Astrocyte of the spinal cord (primary cell): ENCODE results near the gene FGFR3.

Experiments
- DNase-seq: peaks from one replicate; pipeline ENCODE4 v3.0.0; 2011; ENCODE audit warnings: low read depth, low spot score
- H3K4me3 ChIP-seq: 2 replicates; pipeline ENCODE4 v1.5.1; 2011; ENCODE audit warnings: low read depth, mild to moderate bottlenecking, low read length, moderate library complexity
- CTCF ChIP-seq: IDR thresholded peaks from 2 replicates; pipeline ENCODE4 v1.5.1; 2012; ENCODE audit warnings: low read depth, mild to moderate bottlenecking, low read length, inconsistent platforms
- in situ Hi-C: cut with HindIII; loops from 2 replicates; pipeline ENCODE4 v1.10.0; 2017; ENCODE audit warnings: low sequenced_read_pairs

FGFR3 gene

GRCh38 chr4:1801286-1801958 is 8.3 kb downstream of the FGFR3 start:
- no peak overlapping the region for H3K4me3 ChIP-seq
- no peak for TF ChIP-seq CTCF
- DNase-seq, result no peak
- in situ Hi-C loops, result no loop called here

GRCh38 chr4:1802151-1802715 is 9.1 kb downstream of the FGFR3 start:
- in situ Hi-C loops, result no loop called here
- no peak for TF ChIP-seq CTCF
- H3K4me3 ChIP-seq, result no peak overlapping the region
- no peak for DNase-seq

GRCh38 chr4:1802720-1803522 is 9.8 kb downstream of the FGFR3 start:
- H3K4me3 ChIP-seq, result no peak overlapping the region
- in situ Hi-C loops, result no loop called here
- TF ChIP-seq CTCF, result no peak
- DNase-seq, result no peak

- H3K4me3 ChIP-seq, result no peak overlapping the region
- DNase-seq, result no peak
- no peak for TF ChIP-seq CTCF
- in situ Hi-C loops, result no loop called here
Observed at GRCh38 chr4:1803523-1804423, 10.7 kb downstream of the FGFR3 start.

GRCh38 chr4:1804638-1805492 is 11.8 kb downstream of the FGFR3 start:
- no peak for DNase-seq
- H3K4me3 ChIP-seq, result no peak overlapping the region
- in situ Hi-C loops, result no loop called here
- TF ChIP-seq CTCF, result no peak
